Peyer's patch (tissue), 4 donors: ENCODE results near the gene MYF6. TPM values are rescaled to one million over a fixed set of nuclear protein-coding genes. Genes with fewer than 3 reads are reported as not detected.

Experiments
- DNase-seq, 3 donors: peaks; one replicate each; pipeline ENCODE4 v3.0.0-alpha.2; 2017 to 2019
- H3K27ac ChIP-seq, 4 donors: fragments of 200-600 bp; sonication (generic); one replicate each; pipeline ENCODE4 v1.5.1; 2016 to 2019
- H3K27me3 ChIP-seq, 2 donors: fragments of 200-600 bp; sonication (generic); one replicate each; pipeline ENCODE4 v1.5.1; 2019
- H3K36me3 ChIP-seq, 3 donors: fragments of 200-600 bp; sonication (generic); one replicate each; pipeline ENCODE4 v1.5.1; 2016 to 2019
- H3K4me1 ChIP-seq, 4 donors: fragments of 200-600 bp; sonication (generic); one replicate each; pipeline ENCODE4 v1.5.1; 2016 to 2019
- H3K4me3 ChIP-seq, 4 donors: fragments of 200-600 bp; sonication (generic); 1 replicate in 3 of 4; 2 replicates in 1 of 4; pipeline ENCODE4 v1.5.1; 2016 to 2019; ENCODE audit warnings: mild to moderate bottlenecking in 1 of 4
- H3K9me3 ChIP-seq, 4 donors: fragments of 200-600 bp; sonication (generic); one replicate each; pipeline ENCODE4 v1.5.1; 2016 to 2019; ENCODE audit warnings: mild to moderate bottlenecking in 1 of 4
- POLR2A ChIP-seq, 2 donors: fragments of 450-650 bp; IDR thresholded peaks; one replicate each; pipeline ENCODE4 v1.5.1; 2017; ENCODE audit warnings: antibody characterized with exemption in 2 of 2, mild to moderate bottlenecking in 2 of 2, moderate library complexity in 2 of 2
- total RNA-seq, 4 donors: library from RNA; depleted of rRNA; stranded (reverse); fragments of >200 nt; gene quantifications; one replicate each; pipeline ENCODE4 v1.1.0, GENCODE V29; 2016
- TF ChIP-seq, protein P1 (sequence below), 6 experiments: fragments of 450-650 bp in 4 of 6; fragments of 200-600 bp in 2 of 6; sonication (generic) in 1 of 6; IDR thresholded peaks; one replicate each; pipeline ENCODE4 v1.5.1; 2017 to 2019; ENCODE audit warnings: antibody characterized with exemption in 6 of 6, mild to moderate bottlenecking in 3 of 6, moderate library complexity in 1 of 6

MYF6 gene
- total RNA-seq, 4 donors from 2014 or later: not detected

DNA sequence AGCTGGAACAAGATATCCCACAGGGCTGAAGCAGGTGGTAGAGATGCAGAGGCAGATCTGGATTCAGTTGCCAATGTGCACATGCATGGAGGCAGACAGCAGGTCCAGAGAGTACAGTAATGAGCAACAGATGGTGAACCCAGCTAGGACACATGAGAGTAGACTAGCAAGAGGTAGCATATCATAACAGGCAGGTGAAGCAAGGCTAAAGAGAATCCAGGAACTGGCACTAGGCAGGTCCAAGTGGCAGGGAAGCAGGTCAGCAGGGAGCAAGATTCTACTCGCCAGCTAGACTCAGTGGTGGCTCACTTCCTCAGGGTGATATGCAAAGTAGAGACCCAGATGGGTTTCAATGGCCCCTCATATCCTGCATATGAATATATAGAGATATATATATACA lies 15.3 kb upstream of the MYF6 start:
- H3K27ac ChIP-seq: no peak overlapping the region
- H3K4me3 ChIP-seq: no peak overlapping the region
- H3K27me3 ChIP-seq: no peaks in the 10 kb centered on the region
- H3K9me3 ChIP-seq: no peaks in the 10 kb centered on the region
- DNase-seq: no peak
- H3K36me3 ChIP-seq: no peaks in the 10 kb centered on the region
- H3K4me1 ChIP-seq: no peaks in the 10 kb centered on the region
- TF ChIP-seq POLR2A (IDR thresholded peaks at IDR 0.05): no peak
- TF ChIP-seq, protein P1, sequence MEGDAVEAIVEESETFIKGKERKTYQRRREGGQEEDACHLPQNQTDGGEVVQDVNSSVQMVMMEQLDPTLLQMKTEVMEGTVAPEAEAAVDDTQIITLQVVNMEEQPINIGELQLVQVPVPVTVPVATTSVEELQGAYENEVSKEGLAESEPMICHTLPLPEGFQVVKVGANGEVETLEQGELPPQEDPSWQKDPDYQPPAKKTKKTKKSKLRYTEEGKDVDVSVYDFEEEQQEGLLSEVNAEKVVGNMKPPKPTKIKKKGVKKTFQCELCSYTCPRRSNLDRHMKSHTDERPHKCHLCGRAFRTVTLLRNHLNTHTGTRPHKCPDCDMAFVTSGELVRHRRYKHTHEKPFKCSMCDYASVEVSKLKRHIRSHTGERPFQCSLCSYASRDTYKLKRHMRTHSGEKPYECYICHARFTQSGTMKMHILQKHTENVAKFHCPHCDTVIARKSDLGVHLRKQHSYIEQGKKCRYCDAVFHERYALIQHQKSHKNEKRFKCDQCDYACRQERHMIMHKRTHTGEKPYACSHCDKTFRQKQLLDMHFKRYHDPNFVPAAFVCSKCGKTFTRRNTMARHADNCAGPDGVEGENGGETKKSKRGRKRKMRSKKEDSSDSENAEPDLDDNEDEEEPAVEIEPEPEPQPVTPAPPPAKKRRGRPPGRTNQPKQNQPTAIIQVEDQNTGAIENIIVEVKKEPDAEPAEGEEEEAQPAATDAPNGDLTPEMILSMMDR (IDR thresholded peaks at IDR 0.05): no peak

DNA sequence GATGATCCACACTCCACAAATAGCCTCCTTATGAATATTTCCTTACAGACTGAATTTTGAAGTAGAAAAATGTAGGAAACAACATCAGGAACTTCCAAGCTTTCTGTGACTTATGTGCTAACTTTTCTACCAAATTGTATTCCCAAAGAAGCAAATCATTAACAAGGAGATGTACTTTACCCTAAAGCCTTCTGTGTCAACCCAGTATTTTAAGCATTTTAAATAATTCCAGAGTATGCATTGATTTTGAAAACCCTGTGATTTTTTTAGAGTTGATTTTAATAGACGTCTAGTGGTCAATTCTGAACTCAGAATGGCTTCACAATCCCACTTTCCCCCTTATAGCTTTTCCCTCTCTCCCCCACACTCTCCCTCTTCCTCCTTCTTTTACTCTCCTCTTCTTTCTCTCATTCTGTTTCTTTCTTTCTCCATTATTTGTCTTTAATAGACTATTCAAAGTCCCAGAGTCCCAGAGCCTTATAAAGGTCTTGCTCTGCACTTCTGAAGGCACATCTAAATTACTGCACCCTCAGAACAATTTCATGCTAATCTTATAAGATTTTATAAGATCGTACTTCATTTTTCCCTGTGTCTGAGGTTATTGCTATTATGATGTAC lies 10.1 kb upstream of the MYF6 start:
- H3K4me3 ChIP-seq: no peak overlapping the region
- DNase-seq: no peak
- H3K4me1 ChIP-seq: no peaks in the 10 kb centered on the region
- H3K27ac ChIP-seq: no peak overlapping the region
- TF ChIP-seq POLR2A (IDR thresholded peaks at IDR 0.05): no peak
- TF ChIP-seq, protein P1 (IDR thresholded peaks at IDR 0.05): no peak
- no peaks in the 10 kb centered on the region for H3K27me3 ChIP-seq
- no peaks in the 10 kb centered on the region for H3K9me3 ChIP-seq
- H3K36me3 ChIP-seq: no peaks in the 10 kb centered on the region

DNA sequence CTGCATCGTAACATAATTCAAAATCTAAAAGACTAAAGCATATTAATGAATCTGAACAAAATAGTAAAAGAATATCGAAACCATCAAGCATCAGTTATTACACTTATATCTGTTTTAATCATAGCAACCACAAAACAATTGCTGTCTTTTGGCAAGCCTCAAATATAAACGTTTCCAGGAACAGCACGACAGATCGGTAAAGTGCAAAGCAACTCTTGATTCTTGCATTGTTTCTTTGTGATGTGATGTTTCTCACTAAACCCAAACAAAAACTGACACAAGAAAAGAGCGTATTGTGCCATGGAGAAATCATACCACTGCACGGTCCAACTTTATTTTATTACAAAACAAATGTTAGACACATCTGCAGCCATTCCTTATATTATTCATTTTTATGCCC lies 9.2 kb upstream of the MYF6 start:
- no peak overlapping the region for H3K4me3 ChIP-seq
- DNase-seq: no peak
- no peaks in the 10 kb centered on the region for H3K9me3 ChIP-seq

DNA sequence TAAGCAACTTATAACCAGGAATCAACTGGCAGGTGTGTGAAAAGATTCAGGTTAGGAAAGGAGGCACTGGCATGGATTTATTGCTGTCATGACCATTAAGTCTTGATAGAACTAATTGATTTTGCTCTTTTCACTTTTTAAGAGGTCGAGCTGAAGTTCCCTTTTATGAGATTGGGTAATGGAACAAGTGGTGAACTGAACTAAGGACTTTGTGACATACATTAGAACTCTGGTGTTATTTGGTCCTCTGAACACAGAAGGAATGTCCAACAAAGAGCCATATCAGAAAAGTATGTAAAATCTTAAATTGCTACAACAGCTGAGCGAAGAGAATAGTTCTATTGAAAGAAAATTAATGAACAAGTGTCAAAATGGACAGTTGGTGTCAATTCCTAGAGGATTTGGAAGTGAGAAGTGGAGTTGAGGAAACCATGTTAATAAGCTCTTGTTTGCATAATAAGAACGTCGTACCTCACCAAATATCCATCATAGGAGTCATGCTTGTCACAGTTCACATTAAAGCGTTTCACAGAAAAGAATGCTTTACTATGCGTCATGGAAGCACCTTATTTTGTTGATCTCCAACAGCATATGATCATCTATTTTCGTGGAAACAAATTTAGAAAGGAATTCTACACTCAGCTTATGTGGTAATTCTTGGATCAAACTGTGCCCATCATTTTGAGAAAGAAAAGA lies 8.4 kb upstream of the MYF6 start:
- no peak for DNase-seq
- Histone ChIP-seq H3K4me3 (no peak overlapping the region), H3K27ac (no peak overlapping the region), H3K36me3 (no peaks in the 10 kb centered on the region), H3K9me3 (no peaks in the 10 kb centered on the region), H3K4me1 (no peaks in the 10 kb centered on the region), H3K27me3 (no peaks in the 10 kb centered on the region)
- TF ChIP-seq, protein P1 (IDR thresholded peaks at IDR 0.05): no peak
- TF ChIP-seq POLR2A (IDR thresholded peaks at IDR 0.05): no peak

More for the DNA sequence above, 9.2 kb upstream of the MYF6 start:
- no peak overlapping the region for H3K27ac ChIP-seq
- TF ChIP-seq POLR2A (IDR thresholded peaks at IDR 0.05): no peak
- TF ChIP-seq, protein P1 (IDR thresholded peaks at IDR 0.05): no peak
- no peaks in the 10 kb centered on the region for H3K27me3 ChIP-seq
- no peaks in the 10 kb centered on the region for H3K36me3 ChIP-seq
- no peaks in the 10 kb centered on the region for H3K4me1 ChIP-seq

DNA sequence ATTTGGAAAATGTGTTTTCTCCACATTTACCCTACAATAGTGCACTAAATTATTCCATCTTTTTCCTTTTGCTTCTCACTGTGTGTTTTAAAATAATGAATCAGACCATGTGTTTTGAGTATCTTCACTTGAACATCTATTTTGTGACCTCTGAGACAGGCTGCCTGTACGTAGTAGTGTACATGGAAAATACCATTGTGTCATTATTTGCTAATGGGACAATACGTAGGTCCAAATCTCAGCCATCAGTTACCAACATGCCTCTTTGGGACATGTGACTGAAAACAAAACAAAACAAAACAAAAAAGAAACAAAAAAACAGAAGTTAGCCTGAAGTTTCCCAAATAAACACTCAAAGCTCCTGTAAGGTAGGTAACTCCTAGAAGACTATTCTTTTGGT lies 7.1 kb upstream of the MYF6 start:
- DNase-seq: no peak
- Histone ChIP-seq H3K4me3 (no peak overlapping the region), H3K27me3 (no peaks in the 10 kb centered on the region), H3K27ac (no peak overlapping the region), H3K4me1 (no peaks in the 10 kb centered on the region), H3K36me3 (no peaks in the 10 kb centered on the region), H3K9me3 (no peaks in the 10 kb centered on the region)
- TF ChIP-seq, protein P1 (IDR thresholded peaks at IDR 0.05): no peak
- TF ChIP-seq POLR2A (IDR thresholded peaks at IDR 0.05): no peak
